ENCODE results near the gene GLT8D1. TPM values are rescaled to one million over a fixed set of nuclear protein-coding genes. Genes with fewer than 3 reads are reported as not detected.
A peak's percentile ranks its signal among the peaks of the same experiment; 100 is the strongest.
"Not testable (repeated sequence)": the region's sequence is repeated elsewhere in the genome, so short reads cannot be mapped to it uniquely, and the experiment has no call there.

GLT8D1 gene
- total RNA-seq, 1 donor from 2014 or later, result 79.8 TPM

DNA sequence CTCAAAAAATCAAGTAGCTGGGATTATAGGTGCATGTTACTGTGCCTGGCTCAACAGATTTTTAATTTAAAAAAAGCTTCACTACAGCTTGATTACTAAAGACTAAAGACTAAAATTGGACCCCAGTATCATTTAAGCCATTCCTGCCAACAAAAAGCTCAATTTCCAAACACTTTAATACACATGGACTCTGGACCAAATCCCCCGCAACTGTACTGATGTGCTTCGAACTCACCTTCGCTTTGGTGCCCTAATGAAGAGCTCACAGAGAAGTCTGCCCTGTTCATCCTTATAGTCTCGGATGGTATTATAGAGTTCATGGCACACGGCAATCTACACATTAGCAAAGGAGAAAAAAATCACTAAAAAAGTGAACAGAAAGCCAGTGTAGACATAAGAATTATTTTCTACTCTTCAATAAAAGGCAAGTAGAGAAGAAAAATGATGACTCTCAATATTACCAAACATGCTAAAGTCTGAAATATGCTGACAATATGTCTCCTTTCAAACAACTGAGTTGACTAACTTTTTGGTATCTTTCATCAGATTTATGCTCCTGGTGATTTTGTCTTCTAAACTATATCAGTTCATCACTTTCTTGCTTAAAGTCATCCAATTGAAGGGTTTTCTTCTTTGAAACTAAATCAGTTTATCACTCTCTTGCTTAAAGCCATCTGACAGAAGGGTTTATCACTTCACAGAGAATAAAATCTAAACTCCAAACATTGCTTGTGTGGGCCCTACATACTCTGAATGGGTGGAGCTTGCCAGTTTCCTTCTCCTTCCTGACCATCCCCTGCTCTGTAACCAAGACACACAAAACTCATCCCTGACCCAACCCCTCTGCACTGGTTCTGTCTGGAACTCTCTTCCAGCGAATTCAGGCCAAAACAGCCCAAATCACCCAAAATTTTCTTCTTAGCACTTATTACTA, 27.1 kb downstream of the GLT8D1 start:
- no peaks in the 10 kb centered on the region for H3K27me3 Mint-ChIP-seq
- H3K36me3 Mint-ChIP-seq (ENCODE audit: insufficient read depth), result peaks cover 33% of the 10 kb centered on the region
- no peaks in the 10 kb centered on the region for H3K9me3 Mint-ChIP-seq (ENCODE audit: low read depth)
- DNase-seq (ENCODE audit: low spot score, unreplicated experiment), result no peak
- peak overlapping the region; percentile 14 for H3K27ac Mint-ChIP-seq
- peaks cover 13% of the 10 kb centered on the region for H3K4me1 Mint-ChIP-seq (ENCODE audit: low read depth)
- no peak overlapping the region for H3K4me3 Mint-ChIP-seq (ENCODE audit: low read depth)
- TF ChIP-seq, protein P1, sequence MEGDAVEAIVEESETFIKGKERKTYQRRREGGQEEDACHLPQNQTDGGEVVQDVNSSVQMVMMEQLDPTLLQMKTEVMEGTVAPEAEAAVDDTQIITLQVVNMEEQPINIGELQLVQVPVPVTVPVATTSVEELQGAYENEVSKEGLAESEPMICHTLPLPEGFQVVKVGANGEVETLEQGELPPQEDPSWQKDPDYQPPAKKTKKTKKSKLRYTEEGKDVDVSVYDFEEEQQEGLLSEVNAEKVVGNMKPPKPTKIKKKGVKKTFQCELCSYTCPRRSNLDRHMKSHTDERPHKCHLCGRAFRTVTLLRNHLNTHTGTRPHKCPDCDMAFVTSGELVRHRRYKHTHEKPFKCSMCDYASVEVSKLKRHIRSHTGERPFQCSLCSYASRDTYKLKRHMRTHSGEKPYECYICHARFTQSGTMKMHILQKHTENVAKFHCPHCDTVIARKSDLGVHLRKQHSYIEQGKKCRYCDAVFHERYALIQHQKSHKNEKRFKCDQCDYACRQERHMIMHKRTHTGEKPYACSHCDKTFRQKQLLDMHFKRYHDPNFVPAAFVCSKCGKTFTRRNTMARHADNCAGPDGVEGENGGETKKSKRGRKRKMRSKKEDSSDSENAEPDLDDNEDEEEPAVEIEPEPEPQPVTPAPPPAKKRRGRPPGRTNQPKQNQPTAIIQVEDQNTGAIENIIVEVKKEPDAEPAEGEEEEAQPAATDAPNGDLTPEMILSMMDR (IDR thresholded peaks at IDR 0.05; ENCODE audit: unreplicated experiment), result no peak

DNA sequence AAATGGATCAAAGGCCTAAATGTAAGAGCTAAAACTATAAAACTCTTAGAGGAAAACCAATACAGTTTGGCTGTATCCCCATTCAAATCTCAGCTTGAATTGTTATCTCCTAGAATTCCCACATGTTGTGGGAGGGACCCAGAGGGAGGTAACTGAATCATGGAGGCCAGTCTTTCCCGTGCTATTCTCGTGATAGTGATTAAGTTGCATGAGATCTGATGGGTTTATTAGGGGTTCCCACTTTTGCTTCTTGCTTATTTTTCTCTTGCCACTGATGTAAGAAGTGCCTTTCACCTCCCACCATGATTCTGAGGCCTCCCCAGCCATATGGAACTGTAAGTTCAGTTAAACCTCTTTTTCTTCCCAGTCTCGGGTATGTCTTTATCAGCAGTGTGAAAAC, 29.4 kb downstream of the GLT8D1 start:
- not testable (repeated sequence) for H3K9me3 Mint-ChIP-seq (ENCODE audit: low read depth); H3K4me3 Mint-ChIP-seq (ENCODE audit: low read depth); H3K4me1 Mint-ChIP-seq (ENCODE audit: low read depth); H3K27me3 Mint-ChIP-seq; DNase-seq (ENCODE audit: low spot score, unreplicated experiment)
- Mint-ChIP-seq H3K27ac (peak overlapping the region; percentile 33), H3K36me3 (ENCODE audit: insufficient read depth) (peaks cover 38% of the 10 kb centered on the region)

DNA sequence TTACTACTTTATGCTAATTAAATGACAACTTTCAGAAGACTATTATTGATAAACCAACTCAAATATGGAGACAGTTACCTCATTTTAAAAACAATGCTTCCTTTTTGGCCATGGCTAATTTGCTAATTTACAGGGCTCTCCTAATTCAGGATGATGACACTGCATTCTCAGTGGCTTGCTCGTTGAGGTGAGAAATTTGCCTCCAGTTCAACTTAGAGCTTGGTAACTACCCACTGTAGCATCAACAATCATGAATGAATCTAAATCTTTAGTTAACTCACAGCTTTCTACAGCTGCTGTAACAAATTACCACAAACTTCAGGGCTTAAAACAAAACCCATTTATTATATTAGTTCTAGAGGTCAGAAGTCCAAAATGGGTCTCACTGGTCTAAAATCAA, 33.9 kb downstream of the GLT8D1 start:
- TF ChIP-seq, protein P1 (IDR thresholded peaks at IDR 0.05; ENCODE audit: unreplicated experiment), result no peak
- Mint-ChIP-seq H3K9me3 (ENCODE audit: low read depth) (no peaks in the 10 kb centered on the region), H3K4me3 (ENCODE audit: low read depth) (no peak overlapping the region), H3K36me3 (ENCODE audit: insufficient read depth) (peaks cover 25% of the 10 kb centered on the region), H3K27ac (peak overlapping the region; percentile 24), H3K27me3 (no peaks in the 10 kb centered on the region), H3K4me1 (ENCODE audit: low read depth) (no peaks in the 10 kb centered on the region)
- DNase-seq (ENCODE audit: low spot score, unreplicated experiment), result no peak

DNA sequence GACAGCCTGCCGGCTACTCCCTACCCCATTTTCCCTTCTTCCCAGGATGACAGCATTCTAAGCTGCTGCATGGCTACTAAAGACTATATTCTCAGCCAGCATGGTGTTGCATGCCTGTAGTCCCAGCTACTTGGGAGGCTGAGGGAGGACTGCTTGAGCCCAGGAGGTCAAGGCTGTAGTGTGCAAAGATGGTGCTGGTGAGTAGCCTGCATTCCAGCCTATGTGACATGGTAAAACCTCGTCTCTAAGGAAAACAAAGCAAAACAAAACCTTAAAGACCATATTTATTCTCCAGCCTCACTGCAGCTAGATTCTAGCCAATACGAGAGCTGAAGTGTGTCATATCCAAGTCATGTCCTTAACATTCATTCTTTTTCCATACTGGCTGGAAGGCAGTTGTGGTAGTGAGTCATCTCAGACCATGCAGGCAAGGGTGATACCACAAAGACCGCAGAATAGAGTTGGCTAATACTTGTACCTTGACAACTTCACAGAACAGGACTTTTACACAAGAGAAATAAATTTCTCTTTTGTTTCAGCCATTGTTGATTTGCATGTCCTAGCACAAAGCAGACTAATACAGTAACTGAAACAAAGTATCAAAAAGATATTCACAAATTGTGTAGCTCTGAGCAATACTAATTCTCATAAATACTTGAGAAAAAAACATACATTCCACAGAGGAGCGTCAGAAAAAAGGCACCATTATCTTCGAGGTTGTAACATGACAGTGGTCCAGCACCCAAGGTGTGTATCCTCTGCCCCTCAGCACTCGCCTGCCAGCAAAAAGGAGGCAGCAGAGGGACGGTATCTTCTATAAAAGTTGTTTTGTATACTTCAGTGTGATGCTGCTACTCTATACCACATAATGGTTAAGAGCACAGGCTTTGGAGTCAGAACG, 34.7 kb downstream of the GLT8D1 start:
- no peak overlapping the region for H3K4me3 Mint-ChIP-seq (ENCODE audit: low read depth)
- peak overlapping the region; percentile 63 for H3K27ac Mint-ChIP-seq
- H3K4me1 Mint-ChIP-seq (ENCODE audit: low read depth), result no peaks in the 10 kb centered on the region
- TF ChIP-seq, protein P1 (IDR thresholded peaks at IDR 0.05; ENCODE audit: unreplicated experiment), result no peak
- H3K27me3 Mint-ChIP-seq, result no peaks in the 10 kb centered on the region
- DNase-seq (ENCODE audit: low spot score, unreplicated experiment), result no peak
- H3K9me3 Mint-ChIP-seq (ENCODE audit: low read depth), result no peaks in the 10 kb centered on the region
- peaks cover 19% of the 10 kb centered on the region for H3K36me3 Mint-ChIP-seq (ENCODE audit: insufficient read depth)

DNA sequence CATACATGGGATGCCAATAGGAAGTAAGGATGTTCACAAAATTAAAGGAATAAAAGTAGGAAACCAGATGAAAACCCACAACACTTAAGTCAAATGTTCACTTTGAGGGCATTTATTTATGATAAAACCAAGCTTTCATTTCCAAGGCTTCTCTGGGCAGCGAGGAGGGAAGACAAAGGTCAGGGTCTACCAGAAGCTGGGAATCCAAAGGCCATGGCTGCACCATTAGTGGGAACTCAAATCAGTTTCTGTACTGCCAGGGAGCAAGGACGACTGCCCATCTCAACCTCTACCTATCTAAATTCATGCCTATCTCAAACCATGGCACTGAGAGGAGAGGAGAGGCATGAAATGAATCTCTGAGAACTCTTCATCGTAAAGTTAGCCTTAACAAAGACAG, 42.5 kb downstream of the GLT8D1 start:
- peaks cover 29% of the 10 kb centered on the region for H3K36me3 Mint-ChIP-seq (ENCODE audit: insufficient read depth)
- no peak overlapping the region for H3K4me3 Mint-ChIP-seq (ENCODE audit: low read depth)
- TF ChIP-seq, protein P1 (IDR thresholded peaks at IDR 0.05; ENCODE audit: unreplicated experiment), result no peak

More for the DNA sequence above, 42.5 kb downstream of the GLT8D1 start:
- Mint-ChIP-seq H3K27ac (peak overlapping the region; percentile 77), H3K4me1 (ENCODE audit: low read depth) (no peaks in the 10 kb centered on the region), H3K27me3 (no peaks in the 10 kb centered on the region), H3K9me3 (ENCODE audit: low read depth) (no peaks in the 10 kb centered on the region)
- no peak for DNase-seq (ENCODE audit: low spot score, unreplicated experiment)

Data from progenitor cell of endocrine pancreas (in vitro differentiated cells).